ENCODE data around the gene SLC24A3.

The SLC24A3 gene

DNA sequence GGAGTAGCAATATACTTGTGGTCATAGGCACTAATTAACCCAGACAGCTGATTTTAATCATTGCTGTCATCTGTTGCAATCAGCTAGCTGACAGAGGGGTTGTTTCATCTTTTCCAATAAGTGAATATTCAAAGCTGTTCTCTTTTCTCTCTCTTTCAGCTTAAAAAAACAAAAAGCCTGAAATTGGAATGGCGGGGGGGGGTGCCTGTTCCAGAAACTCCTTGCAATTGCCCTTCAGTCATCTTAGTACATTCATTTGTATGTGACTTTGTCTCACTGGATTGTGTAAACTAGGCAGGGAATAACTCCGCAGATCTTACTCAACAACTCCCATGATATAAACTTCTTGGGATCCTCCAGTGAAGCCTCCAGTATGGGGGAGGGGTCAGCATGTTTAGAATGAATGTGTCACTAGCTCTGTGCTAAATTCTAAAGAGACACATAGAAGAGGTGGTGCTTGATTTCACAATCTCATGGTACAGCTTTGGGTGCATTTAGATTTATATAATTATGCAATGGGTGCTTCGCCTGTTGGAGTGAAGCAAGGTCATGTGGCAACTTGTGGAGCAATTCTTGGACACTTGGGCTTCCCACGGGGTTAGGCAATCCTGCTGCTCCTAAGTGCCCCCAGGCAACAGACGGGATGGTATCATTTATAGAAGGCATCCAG lies 40.1 kb downstream of the SLC24A3 start:
- Mint-ChIP-seq H3K27ac (no peak overlapping the region), H3K27me3 (no peaks in the 10 kb centered on the region), H3K4me1 (ENCODE audit: low read depth) (peaks cover 56% of the 10 kb centered on the region), H3K36me3 (ENCODE audit: low read depth) (no peaks in the 10 kb centered on the region), H3K9me3 (no peaks in the 10 kb centered on the region), H3K4me3 (no peak overlapping the region)
- intact Hi-C loops (cut with micrococcal nuclease), result no loop called here

DNA sequence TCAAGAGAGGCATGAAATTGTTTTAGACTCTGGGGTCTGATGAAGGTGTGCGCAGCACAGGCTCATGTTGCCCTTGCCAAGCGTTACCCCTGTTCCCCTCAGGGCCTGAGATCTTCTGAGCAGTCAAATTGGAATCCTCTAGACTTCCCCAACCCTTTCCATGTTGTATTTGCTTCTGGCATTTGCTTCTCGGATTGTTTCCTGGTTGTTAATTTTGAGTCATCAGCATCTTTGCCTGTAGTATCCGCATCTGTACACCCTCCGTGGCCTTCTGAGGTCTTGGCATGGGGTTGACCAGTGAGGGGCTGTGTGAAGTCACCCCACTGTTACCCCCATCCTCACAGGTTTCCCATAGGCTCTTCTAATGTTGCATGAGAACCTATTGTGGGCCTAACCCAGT lies 40.9 kb downstream of the SLC24A3 start:
- intact Hi-C loops (cut with micrococcal nuclease), result no loop called here
- H3K9me3 Mint-ChIP-seq, result no peaks in the 10 kb centered on the region
- peaks cover 62% of the 10 kb centered on the region for H3K4me1 Mint-ChIP-seq (ENCODE audit: low read depth)
- H3K36me3 Mint-ChIP-seq (ENCODE audit: low read depth), result no peaks in the 10 kb centered on the region
- no peak overlapping the region for H3K4me3 Mint-ChIP-seq
- H3K27me3 Mint-ChIP-seq, result no peaks in the 10 kb centered on the region
- no peak overlapping the region for H3K27ac Mint-ChIP-seq

DNA sequence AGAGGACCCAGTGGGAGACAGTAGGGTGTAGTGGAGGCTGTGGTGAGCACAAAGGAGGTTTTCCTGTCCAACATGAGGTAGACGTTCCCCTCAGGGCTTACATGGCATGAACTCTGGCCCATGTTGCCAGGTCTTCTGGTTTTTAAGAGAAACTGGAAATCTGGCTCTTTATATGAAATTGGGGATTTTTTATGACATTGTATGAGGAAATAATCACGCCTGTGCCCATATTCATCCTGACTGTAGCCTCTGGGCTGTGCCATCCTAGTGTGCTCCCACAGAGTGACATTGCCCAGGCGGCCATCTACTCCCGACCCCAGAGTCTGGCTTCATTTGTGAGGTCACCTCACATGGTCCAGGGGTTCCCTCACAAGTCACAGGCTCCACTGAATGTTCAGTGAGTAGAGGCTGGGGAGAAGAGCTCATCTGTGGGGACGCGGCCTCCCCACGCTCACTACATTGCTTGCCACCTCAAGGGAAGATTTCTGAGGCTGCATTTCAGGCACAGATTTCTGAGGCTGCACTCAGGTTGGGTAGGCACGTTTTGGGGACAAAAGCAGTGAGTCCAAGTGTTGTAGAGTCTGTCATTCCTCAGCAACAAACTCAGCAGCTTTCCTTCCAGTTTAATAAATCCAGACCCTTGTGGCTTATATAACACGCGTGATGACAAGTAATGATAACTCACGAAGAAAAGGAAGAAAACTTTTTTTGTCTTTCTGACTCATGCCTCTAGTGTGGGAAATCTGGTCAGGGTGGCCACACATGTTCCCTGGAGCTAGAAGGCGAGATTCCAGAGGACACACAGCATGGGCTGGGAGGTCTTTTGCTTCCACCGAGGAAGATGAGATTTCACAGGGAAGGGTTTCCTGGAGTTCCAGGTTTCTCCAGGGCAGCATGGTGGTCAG lies 41.7 kb downstream of the SLC24A3 start:
- Mint-ChIP-seq H3K27me3 (no peaks in the 10 kb centered on the region), H3K4me3 (no peak overlapping the region), H3K9me3 (no peaks in the 10 kb centered on the region), H3K4me1 (ENCODE audit: low read depth) (peaks cover 60% of the 10 kb centered on the region), H3K36me3 (ENCODE audit: low read depth) (no peaks in the 10 kb centered on the region), H3K27ac (no peak overlapping the region)
- intact Hi-C loops (cut with micrococcal nuclease), result no loop called here

DNA sequence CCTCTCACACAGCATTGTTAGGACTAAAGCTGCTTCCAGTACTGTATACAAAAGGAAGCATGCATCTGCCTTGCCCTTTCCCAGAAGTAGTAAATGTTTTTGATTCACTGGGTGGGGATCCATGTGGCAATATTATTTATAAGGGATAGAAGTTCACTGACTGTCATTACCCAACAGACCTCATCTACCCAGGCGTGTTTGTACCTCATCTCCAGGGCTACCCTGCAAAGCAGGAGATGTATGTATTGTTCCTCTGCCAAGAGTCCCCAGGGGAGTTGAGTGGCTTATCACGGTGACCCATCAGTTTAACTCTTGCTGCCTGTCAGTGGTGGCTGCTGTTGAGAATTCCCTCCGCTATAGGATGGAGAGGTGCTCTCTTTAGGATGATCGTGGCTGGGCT lies 42.5 kb downstream of the SLC24A3 start:
- no peak overlapping the region for H3K4me3 Mint-ChIP-seq
- H3K9me3 Mint-ChIP-seq, result no peaks in the 10 kb centered on the region
- no peaks in the 10 kb centered on the region for H3K27me3 Mint-ChIP-seq
- intact Hi-C loops (cut with micrococcal nuclease), result no loop called here
- no peak overlapping the region for H3K27ac Mint-ChIP-seq
- H3K4me1 Mint-ChIP-seq (ENCODE audit: low read depth), result peaks cover 52% of the 10 kb centered on the region
- H3K36me3 Mint-ChIP-seq (ENCODE audit: low read depth), result no peaks in the 10 kb centered on the region

GRCh38 chr20:19256085-19256484 lies 43.6 kb downstream of the SLC24A3 start:
- H3K4me3 Mint-ChIP-seq, result no peak overlapping the region
- intact Hi-C loops (cut with micrococcal nuclease), result no loop called here
- H3K27ac Mint-ChIP-seq, result no peak overlapping the region
- H3K27me3 Mint-ChIP-seq, result no peaks in the 10 kb centered on the region
- H3K36me3 Mint-ChIP-seq (ENCODE audit: low read depth), result no peaks in the 10 kb centered on the region
- H3K9me3 Mint-ChIP-seq, result no peaks in the 10 kb centered on the region
- H3K4me1 Mint-ChIP-seq (ENCODE audit: low read depth), result peaks cover 57% of the 10 kb centered on the region

DNA sequence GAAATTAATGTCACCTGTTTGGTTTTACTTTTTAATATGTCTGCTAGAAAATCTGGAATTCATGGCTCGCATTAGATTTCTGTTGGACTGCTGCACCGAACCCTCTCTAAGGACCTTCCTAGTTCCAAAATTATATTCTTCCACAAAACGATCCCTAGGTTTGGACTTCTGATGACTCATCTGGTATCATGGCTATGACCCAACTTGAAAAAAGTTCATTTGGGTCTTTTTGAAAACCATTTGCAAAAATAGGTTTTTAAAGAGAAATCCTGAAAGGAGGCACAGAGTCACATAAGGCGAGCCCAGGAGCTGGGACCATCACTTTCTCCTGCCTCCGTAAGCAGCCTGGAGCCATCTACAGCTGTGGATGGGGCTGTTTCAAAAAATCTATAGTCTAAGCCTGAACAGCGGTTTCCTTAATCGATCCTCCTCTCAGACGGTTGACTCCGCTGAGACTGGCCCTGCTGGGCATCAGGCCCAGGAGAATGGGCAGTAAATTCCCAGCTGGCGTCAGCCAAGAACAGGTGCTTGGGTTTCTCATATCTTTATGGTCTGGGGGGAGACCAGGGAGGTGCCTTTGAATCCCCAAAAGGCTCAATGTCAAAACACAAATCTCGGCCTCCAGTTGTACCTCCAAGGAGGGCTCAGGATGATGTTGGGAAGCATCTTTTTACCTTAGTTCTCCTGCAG lies 44.6 kb downstream of the SLC24A3 start:
- no peak overlapping the region for H3K4me3 Mint-ChIP-seq
- H3K4me1 Mint-ChIP-seq (ENCODE audit: low read depth), result peaks cover 48% of the 10 kb centered on the region
- H3K9me3 Mint-ChIP-seq, result no peaks in the 10 kb centered on the region
- no peaks in the 10 kb centered on the region for H3K36me3 Mint-ChIP-seq (ENCODE audit: low read depth)
- no peak overlapping the region for H3K27ac Mint-ChIP-seq
- intact Hi-C loops (cut with micrococcal nuclease), result no loop called here
- H3K27me3 Mint-ChIP-seq, result no peaks in the 10 kb centered on the region

DNA sequence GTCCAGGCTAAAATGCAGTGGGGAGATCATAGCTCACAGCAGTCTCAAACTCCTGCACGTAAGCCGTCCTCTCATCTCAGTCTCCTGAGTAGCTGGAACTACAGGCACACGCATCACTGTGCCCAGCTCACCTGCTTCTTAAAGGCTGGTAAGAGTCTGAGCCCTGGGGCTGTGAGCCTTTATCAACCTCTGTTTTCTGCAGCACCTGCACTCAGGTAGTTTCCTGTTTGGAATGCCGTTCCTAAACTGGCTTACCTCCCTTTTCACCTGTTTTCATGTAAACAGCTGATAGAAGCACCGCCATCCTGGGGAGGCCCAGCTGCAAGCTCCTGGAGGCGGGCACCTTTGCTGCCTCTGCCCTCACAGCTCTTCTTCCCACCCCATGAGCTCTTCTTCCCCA lies 45.4 kb downstream of the SLC24A3 start:
- H3K27me3 Mint-ChIP-seq, result no peaks in the 10 kb centered on the region
- H3K9me3 Mint-ChIP-seq, result no peaks in the 10 kb centered on the region
- H3K27ac Mint-ChIP-seq, result no peak overlapping the region
- H3K4me1 Mint-ChIP-seq (ENCODE audit: low read depth), result peaks cover 41% of the 10 kb centered on the region
- H3K4me3 Mint-ChIP-seq, result no peak overlapping the region
- intact Hi-C loops (cut with micrococcal nuclease), result no loop called here
- H3K36me3 Mint-ChIP-seq (ENCODE audit: low read depth), result no peaks in the 10 kb centered on the region

DNA sequence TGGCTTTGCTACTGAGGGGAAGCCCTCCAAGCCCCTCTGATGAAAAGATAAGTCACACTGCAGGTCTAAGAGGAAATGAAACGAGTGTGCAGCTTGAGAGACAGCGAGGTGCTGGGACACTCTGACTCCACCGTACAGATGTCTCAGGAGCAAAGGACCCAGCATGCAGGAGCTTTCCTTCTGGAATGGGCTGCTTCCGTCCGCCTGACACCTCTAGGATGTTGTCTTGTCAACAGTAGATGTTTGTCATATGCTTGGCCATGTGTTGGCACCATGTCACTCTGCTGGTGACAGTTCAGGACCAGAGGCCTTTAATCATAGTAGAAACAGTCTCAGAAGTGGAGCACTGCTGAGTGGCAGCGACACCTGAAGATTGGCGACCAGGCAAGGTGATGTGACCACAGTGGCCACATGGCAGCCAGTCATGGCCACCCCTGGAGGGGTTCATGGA lies 46.7 kb downstream of the SLC24A3 start:
- intact Hi-C loops (cut with micrococcal nuclease), result no loop called here
- Mint-ChIP-seq H3K4me3 (no peak overlapping the region), H3K27me3 (no peaks in the 10 kb centered on the region), H3K36me3 (ENCODE audit: low read depth) (no peaks in the 10 kb centered on the region), H3K4me1 (ENCODE audit: low read depth) (peaks cover 33% of the 10 kb centered on the region), H3K27ac (no peak overlapping the region), H3K9me3 (no peaks in the 10 kb centered on the region)

GRCh38 chr20:19260412-19261090 lies 48.1 kb downstream of the SLC24A3 start:
- intact Hi-C loops (cut with micrococcal nuclease), result no loop called here
- no peaks in the 10 kb centered on the region for H3K36me3 Mint-ChIP-seq (ENCODE audit: low read depth)

DNA sequence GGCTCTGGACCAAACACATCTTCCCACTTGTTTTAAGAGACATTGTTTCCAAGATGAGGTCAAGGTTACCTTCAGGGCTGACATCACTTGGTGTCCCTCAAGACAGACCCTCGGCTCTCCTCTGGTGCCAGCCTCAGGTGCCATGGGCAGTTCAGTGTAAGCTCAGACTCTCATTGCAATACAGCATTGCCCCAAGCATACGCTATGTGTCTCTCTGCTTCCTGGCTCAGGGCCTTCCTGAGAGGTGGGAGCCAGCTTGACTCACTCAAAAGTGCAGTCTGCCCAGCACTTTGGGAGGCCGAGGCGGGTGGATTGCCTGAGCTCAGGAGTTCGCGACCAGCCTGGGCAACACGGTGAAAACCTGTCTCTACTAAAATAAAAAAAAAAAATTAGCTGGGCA lies 51.7 kb downstream of the SLC24A3 start:
- Mint-ChIP-seq H3K27ac (no peak overlapping the region), H3K9me3 (no peaks in the 10 kb centered on the region), H3K4me3 (no peak overlapping the region), H3K4me1 (ENCODE audit: low read depth) (peaks cover 14% of the 10 kb centered on the region), H3K27me3 (no peaks in the 10 kb centered on the region), H3K36me3 (ENCODE audit: low read depth) (no peaks in the 10 kb centered on the region)
- intact Hi-C loops (cut with micrococcal nuclease), result no loop called here

More at GRCh38 chr20:19260412-19261090, 48.1 kb downstream of the SLC24A3 start:
- Mint-ChIP-seq H3K4me1 (ENCODE audit: low read depth) (peaks cover 28% of the 10 kb centered on the region), H3K27ac (no peak overlapping the region), H3K4me3 (peak overlapping the region; percentile 32), H3K9me3 (no peaks in the 10 kb centered on the region), H3K27me3 (no peaks in the 10 kb centered on the region)

GRCh38 chr20:19265646-19266374 lies 53.4 kb downstream of the SLC24A3 start:
- Mint-ChIP-seq H3K36me3 (ENCODE audit: low read depth) (no peaks in the 10 kb centered on the region), H3K4me1 (ENCODE audit: low read depth) (peaks cover 9% of the 10 kb centered on the region), H3K27me3 (no peaks in the 10 kb centered on the region), H3K9me3 (no peaks in the 10 kb centered on the region), H3K4me3 (no peak overlapping the region), H3K27ac (no peak overlapping the region)
- intact Hi-C loops (cut with micrococcal nuclease), result no loop called here

DNA sequence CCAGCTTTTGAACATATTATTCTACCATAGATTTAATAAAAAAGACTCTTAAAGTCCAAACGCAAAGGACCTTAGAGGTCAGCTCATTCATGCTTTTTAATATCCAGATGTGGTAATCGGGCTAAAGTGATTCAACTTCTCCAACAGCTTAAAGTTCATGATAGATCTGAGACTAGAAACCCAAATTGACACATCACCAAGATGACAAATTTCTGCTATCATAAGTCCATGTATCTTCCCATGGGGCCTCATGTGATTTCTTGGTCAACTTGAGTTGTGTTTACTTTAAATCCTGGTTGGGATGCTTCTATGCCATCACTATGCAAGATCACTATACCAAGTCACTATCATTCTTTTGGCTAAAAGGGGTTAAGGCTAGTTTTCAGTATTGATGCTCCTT lies 56.0 kb downstream of the SLC24A3 start:
- Mint-ChIP-seq H3K36me3 (ENCODE audit: low read depth) (no peaks in the 10 kb centered on the region), H3K4me1 (ENCODE audit: low read depth) (peaks cover 11% of the 10 kb centered on the region), H3K27ac (no peak overlapping the region), H3K4me3 (no peak overlapping the region), H3K27me3 (no peaks in the 10 kb centered on the region), H3K9me3 (no peaks in the 10 kb centered on the region)
- intact Hi-C loops (cut with micrococcal nuclease), result no loop called here

DNA sequence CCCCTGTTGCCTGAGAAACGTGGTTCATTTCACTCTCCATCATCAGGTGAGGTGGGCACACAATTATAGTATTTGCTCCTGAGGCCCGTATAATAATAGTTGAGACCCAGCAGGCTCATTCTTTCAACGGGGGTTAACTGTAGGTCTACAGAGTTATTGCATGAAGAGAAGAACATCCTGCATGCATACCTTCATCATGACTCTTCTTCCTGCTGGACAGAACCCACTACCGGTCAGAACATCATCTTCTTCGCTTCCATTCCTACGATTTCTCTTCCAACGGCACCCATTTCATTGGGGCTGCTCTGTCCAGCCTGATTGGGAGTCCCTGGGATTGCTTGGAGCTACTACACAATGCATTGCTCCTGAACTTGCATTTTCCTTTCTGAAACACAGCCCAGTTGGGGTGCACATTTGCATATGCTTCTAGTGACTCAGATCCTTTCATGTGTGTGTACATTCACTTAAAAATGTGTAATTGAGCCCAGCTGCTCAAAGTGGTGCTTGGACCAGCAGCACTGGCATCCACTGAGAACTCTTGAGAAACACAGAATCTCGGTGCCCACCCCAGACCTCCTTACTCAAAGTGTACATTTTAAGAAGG lies 57.4 kb downstream of the SLC24A3 start:
- Mint-ChIP-seq H3K4me1 (ENCODE audit: low read depth) (peaks cover 13% of the 10 kb centered on the region), H3K27me3 (no peaks in the 10 kb centered on the region), H3K27ac (no peak overlapping the region), H3K4me3 (no peak overlapping the region), H3K9me3 (no peaks in the 10 kb centered on the region), H3K36me3 (ENCODE audit: low read depth) (no peaks in the 10 kb centered on the region)
- intact Hi-C loops (cut with micrococcal nuclease), result no loop called here

Data from dendritic cell treated with granulocyte-macrophage colony-stimulating factor and Interleukin-4, amounts not matched to agents 40 ng/mL and 50 ng/mL, for 4 days (primary cell).